Uterus (tissue), 2 donors: ENCODE measurements around the gene PHYKPL.

Source experiments
- CTCF ChIP-seq, 4 experiments: fragments of 200-600 bp in 2 of 4; fragments of 450-650 bp in 2 of 4; sonication (generic) in 2 of 4; IDR thresholded peaks; one replicate each; pipeline ENCODE4 v1.5.1; 2016 to 2019; ENCODE audit warnings: antibody characterized with exemption in 4 of 4, mild to moderate bottlenecking in 2 of 4, moderate library complexity in 1 of 4
- POLR2A ChIP-seq, 2 donors: fragments of 450-650 bp; IDR thresholded peaks; one replicate each; pipeline ENCODE4 v1.6.1; 2016; ENCODE audit warnings: antibody characterized with exemption in 2 of 2, mild to moderate bottlenecking in 1 of 2, moderate library complexity in 1 of 2

DNA sequence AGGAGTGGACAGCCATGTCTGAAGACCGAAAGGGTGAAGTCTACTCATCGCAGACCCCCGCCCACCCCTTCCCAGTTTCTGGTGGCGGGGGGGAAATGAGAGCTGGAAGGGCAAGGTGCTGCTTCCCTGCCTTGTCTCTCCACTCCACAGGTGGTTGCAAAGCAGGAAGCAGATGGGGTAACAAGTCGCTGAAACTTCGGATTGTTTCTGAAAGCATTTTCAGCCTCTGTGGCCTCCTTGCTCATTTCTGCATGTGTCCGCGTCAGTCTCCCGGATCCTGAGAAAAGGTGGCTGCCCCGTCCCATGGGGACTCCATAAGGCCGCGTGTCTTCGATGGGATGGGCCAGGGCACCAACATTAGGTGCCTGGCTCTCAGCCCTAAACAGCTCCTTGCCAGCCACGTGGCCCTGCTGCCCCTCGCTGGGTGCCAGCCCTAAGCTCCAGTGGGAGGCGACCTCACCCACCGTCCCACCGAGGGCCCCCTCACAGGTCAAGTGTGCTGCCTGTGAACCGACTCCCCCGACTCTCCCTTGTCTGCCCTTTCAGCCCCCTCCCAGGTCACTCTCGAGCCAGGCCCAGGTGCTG, 971 bp downstream of the PHYKPL start:
- TF ChIP-seq CTCF (IDR thresholded peaks at IDR 0.05), result no peak
- TF ChIP-seq POLR2A (IDR thresholded peaks at IDR 0.05), result no peak
